HEK293 (cell line): ENCODE data around the gene PMFBP1.

Experiments used
- BCL11A ChIP-seq: fragments of 450-650 bp; formaldehyde crosslinking; IDR thresholded peaks from 2 replicates; pipeline ENCODE4 v1.5.1; 2016; ENCODE audit warnings: low read depth, missing biosample characterization, missing genetic modification characterization
- GFI1B ChIP-seq: fragments of 450-650 bp; formaldehyde crosslinking; IDR thresholded peaks from 2 replicates; pipeline ENCODE4 v1.5.1; 2016; ENCODE audit warnings: missing biosample characterization, missing genetic modification characterization
- HOXC10 ChIP-seq: sonication (generic); formaldehyde crosslinking; IDR thresholded peaks from 2 replicates; pipeline ENCODE4 v1.8.1; 2023; ENCODE audit warnings: mild to moderate bottlenecking, missing genetic modification reagents
- KLF7 ChIP-seq: fragments of 450-650 bp; formaldehyde crosslinking; IDR thresholded peaks from 2 replicates; pipeline ENCODE4 v1.5.1; 2016; ENCODE audit warnings: missing biosample characterization, missing genetic modification characterization, borderline replicate concordance
- KLF8 ChIP-seq: fragments of 450-650 bp; formaldehyde crosslinking; IDR thresholded peaks from 2 replicates; pipeline ENCODE4 v1.5.1; 2016; ENCODE audit warnings: missing biosample characterization, missing genetic modification characterization
- MEIS1 ChIP-seq: sonication (generic); formaldehyde crosslinking; IDR thresholded peaks from 2 replicates; pipeline ENCODE4 v1.8.1; 2022; ENCODE audit warnings: missing genetic modification reagents, mild to moderate bottlenecking, borderline replicate concordance
- MYNN ChIP-seq: fragments of 450-650 bp; formaldehyde crosslinking; IDR thresholded peaks from 2 replicates; pipeline ENCODE4 v1.5.1; 2016; ENCODE audit warnings: missing biosample characterization, missing genetic modification characterization, borderline replicate concordance
- REPIN1 ChIP-seq: fragments of 450-650 bp; formaldehyde crosslinking; IDR thresholded peaks from 2 replicates; pipeline ENCODE4 v1.5.1; 2017; ENCODE audit warnings: missing biosample characterization, missing genetic modification characterization, low read depth
- ZBTB17 ChIP-seq: fragments of 450-650 bp; formaldehyde crosslinking; IDR thresholded peaks from 2 replicates; pipeline ENCODE4 v1.5.1; 2016; ENCODE audit warnings: missing biosample characterization, missing genetic modification characterization
- ZBTB48 ChIP-seq: fragments of 450-650 bp; formaldehyde crosslinking; IDR thresholded peaks from 2 replicates; pipeline ENCODE4 v1.5.1; 2016; ENCODE audit warnings: missing biosample characterization, missing genetic modification characterization
- ZFP69B ChIP-seq: fragments of 450-650 bp; formaldehyde crosslinking; IDR thresholded peaks from 2 replicates; pipeline ENCODE4 v1.5.1; 2016; ENCODE audit warnings: missing biosample characterization, missing genetic modification characterization
- ZNF10 ChIP-seq: fragments of 450-650 bp; formaldehyde crosslinking; IDR thresholded peaks from 2 replicates; pipeline ENCODE4 v1.5.1; 2017; ENCODE audit warnings: missing biosample characterization, missing genetic modification characterization
- ZNF138 ChIP-seq: fragments of 450-650 bp; formaldehyde crosslinking; IDR thresholded peaks from 2 replicates; pipeline ENCODE4 v1.5.1; 2016; ENCODE audit warnings: missing biosample characterization, missing genetic modification characterization, borderline replicate concordance
- ZNF169 ChIP-seq: fragments of 450-650 bp; formaldehyde crosslinking; IDR thresholded peaks from 2 replicates; pipeline ENCODE4 v1.5.1; 2016; ENCODE audit warnings: missing biosample characterization, missing genetic modification characterization
- ZNF175 ChIP-seq: fragments of 450-650 bp; formaldehyde crosslinking; IDR thresholded peaks from 2 replicates; pipeline ENCODE4 v1.5.1; 2016; ENCODE audit warnings: missing biosample characterization, missing genetic modification characterization
- ZNF23 ChIP-seq: fragments of 450-650 bp; formaldehyde crosslinking; IDR thresholded peaks from 2 replicates; pipeline ENCODE4 v1.5.1; 2016; ENCODE audit warnings: missing biosample characterization, missing genetic modification characterization, borderline replicate concordance
- ZNF280C ChIP-seq: fragments of 450-650 bp; formaldehyde crosslinking; IDR thresholded peaks from 2 replicates; pipeline ENCODE4 v1.5.1; 2016; ENCODE audit warnings: missing biosample characterization, missing genetic modification characterization
- ZNF341 ChIP-seq: fragments of 450-650 bp; formaldehyde crosslinking; IDR thresholded peaks from 2 replicates; pipeline ENCODE4; 2016; ENCODE audit warnings: low read depth, missing biosample characterization, missing genetic modification characterization
- ZNF391 ChIP-seq: fragments of 450-650 bp; formaldehyde crosslinking; IDR thresholded peaks from 2 replicates; pipeline ENCODE4 v1.5.1; 2016; ENCODE audit warnings: low read depth, missing biosample characterization, missing genetic modification characterization, borderline replicate concordance
- ZNF423 ChIP-seq: fragments of 450-650 bp; formaldehyde crosslinking; IDR thresholded peaks from 2 replicates; pipeline ENCODE4 v1.5.1; 2016; ENCODE audit warnings: missing biosample characterization, missing genetic modification characterization
- ZNF473 ChIP-seq: fragments of 450-650 bp; formaldehyde crosslinking; IDR thresholded peaks from 2 replicates; pipeline ENCODE4 v1.5.1; 2017; ENCODE audit warnings: missing biosample characterization, missing genetic modification characterization
- ZNF513 ChIP-seq: fragments of 450-650 bp; IDR thresholded peaks from 2 replicates; pipeline ENCODE4 v1.5.1; 2018; ENCODE audit warnings: missing biosample characterization, missing genetic modification characterization
- ZNF521 ChIP-seq: fragments of 450-650 bp; formaldehyde crosslinking; IDR thresholded peaks from 2 replicates; pipeline ENCODE4 v1.5.1; 2017; ENCODE audit warnings: missing biosample characterization, mild to moderate bottlenecking, missing genetic modification characterization
- ZNF555 ChIP-seq: fragments of 450-650 bp; formaldehyde crosslinking; conservative IDR thresholded peaks from 2 replicates; pipeline ENCODE4 v1.5.1; 2017; ENCODE audit warnings: missing biosample characterization, mild to moderate bottlenecking, missing genetic modification characterization, inconsistent platforms
- ZNF580 ChIP-seq: fragments of 450-650 bp; formaldehyde crosslinking; IDR thresholded peaks from 2 replicates; pipeline ENCODE4 v1.5.1; 2016; ENCODE audit warnings: missing biosample characterization, missing genetic modification characterization
- ZNF629 ChIP-seq: fragments of 450-650 bp; formaldehyde crosslinking; IDR thresholded peaks from 2 replicates; pipeline ENCODE4 v1.5.1; 2017; ENCODE audit warnings: missing biosample characterization, missing genetic modification characterization
- ZNF670 ChIP-seq: fragments of 450-650 bp; formaldehyde crosslinking; IDR thresholded peaks from 2 replicates; pipeline ENCODE4 v1.5.1; 2016; ENCODE audit warnings: missing biosample characterization, missing genetic modification characterization, low read depth
- ZNF776 ChIP-seq: fragments of 450-650 bp; formaldehyde crosslinking; IDR thresholded peaks from 2 replicates; pipeline ENCODE4 v1.5.0; 2017; ENCODE audit warnings: missing biosample characterization, missing genetic modification characterization, borderline replicate concordance
- ZSCAN30 ChIP-seq: fragments of 450-650 bp; IDR thresholded peaks from 2 replicates; pipeline ENCODE4 v1.5.1; 2018; ENCODE audit warnings: missing biosample characterization, mild to moderate bottlenecking, missing genetic modification characterization, moderate library complexity
- TF ChIP-seq, protein P1 (sequence below): fragments of 450-650 bp; formaldehyde crosslinking; IDR thresholded peaks from 2 replicates; pipeline ENCODE4 v1.5.1; 2017; ENCODE audit warnings: missing biosample characterization, missing genetic modification characterization
- TF ChIP-seq, protein P2 (sequence below): fragments of 450-650 bp; formaldehyde crosslinking; IDR thresholded peaks from 2 replicates; pipeline ENCODE4 v1.5.1; 2016; ENCODE audit warnings: missing biosample characterization, missing genetic modification characterization
- TF ChIP-seq, protein P3 (sequence below): fragments of 450-650 bp; formaldehyde crosslinking; IDR thresholded peaks from 2 replicates; pipeline ENCODE4 v1.5.1; 2016; ENCODE audit warnings: missing biosample characterization, missing genetic modification characterization

Gene PMFBP1

GRCh38 chr16:72093448-72094265 is 78.3 kb downstream of the PMFBP1 start, which contains the start of the genes DHX38 and TXNL4B (continued):
- TF ChIP-seq ZNF175 (tag by site-specific recombination) (no peak), ZNF23 (no peak), ZNF776 (tag by site-specific recombination) (no peak), KLF8 (peak; percentile 72), ZNF341 (peak; percentile 99), ZBTB48 (tag by site-specific recombination) (peak; percentile 42; the same call in 1 of the 2 replicates), ZNF138 (tag by site-specific recombination) (no peak), KLF7 (peak; percentile 77; the same call in 1 of the 2 replicates), ZNF280C (tag by site-specific recombination) (no peak), HOXC10 (CRISPR knock-in tag) (no peak), ZNF521 (tag by site-specific recombination) (no peak), ZNF580 (tag by site-specific recombination) (peak; percentile 81; the same call in 1 of the 2 replicates), ZNF513 (no peak), ZNF670 (tag by site-specific recombination) (no peak), ZNF473 (tag by site-specific recombination) (no peak), ZNF629 (tag by site-specific recombination) (no peak), BCL11A (tag by site-specific recombination) (no peak), MYNN (tag by site-specific recombination) (no peak), ZBTB17 (tag by site-specific recombination) (peak; percentile 81), ZFP69B (tag by site-specific recombination) (no peak), ZSCAN30 (tag by site-specific recombination) (no peak), ZNF423 (no peak), ZNF391 (tag by site-specific recombination) (no peak), ZNF169 (tag by site-specific recombination) (no peak), REPIN1 (tag by site-specific recombination) (no peak), MEIS1 (no peak), ZNF10 (tag by site-specific recombination) (no peak), GFI1B (tag by site-specific recombination) (no peak), ZNF555 (no peak)
- TF ChIP-seq, protein P1, sequence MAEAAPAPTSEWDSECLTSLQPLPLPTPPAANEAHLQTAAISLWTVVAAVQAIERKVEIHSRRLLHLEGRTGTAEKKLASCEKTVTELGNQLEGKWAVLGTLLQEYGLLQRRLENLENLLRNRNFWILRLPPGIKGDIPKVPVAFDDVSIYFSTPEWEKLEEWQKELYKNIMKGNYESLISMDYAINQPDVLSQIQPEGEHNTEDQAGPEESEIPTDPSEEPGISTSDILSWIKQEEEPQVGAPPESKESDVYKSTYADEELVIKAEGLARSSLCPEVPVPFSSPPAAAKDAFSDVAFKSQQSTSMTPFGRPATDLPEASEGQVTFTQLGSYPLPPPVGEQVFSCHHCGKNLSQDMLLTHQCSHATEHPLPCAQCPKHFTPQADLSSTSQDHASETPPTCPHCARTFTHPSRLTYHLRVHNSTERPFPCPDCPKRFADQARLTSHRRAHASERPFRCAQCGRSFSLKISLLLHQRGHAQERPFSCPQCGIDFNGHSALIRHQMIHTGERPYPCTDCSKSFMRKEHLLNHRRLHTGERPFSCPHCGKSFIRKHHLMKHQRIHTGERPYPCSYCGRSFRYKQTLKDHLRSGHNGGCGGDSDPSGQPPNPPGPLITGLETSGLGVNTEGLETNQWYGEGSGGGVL (tag by site-specific recombination): no peak
- TF ChIP-seq, protein P2, sequence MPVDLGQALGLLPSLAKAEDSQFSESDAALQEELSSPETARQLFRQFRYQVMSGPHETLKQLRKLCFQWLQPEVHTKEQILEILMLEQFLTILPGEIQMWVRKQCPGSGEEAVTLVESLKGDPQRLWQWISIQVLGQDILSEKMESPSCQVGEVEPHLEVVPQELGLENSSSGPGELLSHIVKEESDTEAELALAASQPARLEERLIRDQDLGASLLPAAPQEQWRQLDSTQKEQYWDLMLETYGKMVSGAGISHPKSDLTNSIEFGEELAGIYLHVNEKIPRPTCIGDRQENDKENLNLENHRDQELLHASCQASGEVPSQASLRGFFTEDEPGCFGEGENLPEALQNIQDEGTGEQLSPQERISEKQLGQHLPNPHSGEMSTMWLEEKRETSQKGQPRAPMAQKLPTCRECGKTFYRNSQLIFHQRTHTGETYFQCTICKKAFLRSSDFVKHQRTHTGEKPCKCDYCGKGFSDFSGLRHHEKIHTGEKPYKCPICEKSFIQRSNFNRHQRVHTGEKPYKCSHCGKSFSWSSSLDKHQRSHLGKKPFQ (tag by site-specific recombination): no peak
- TF ChIP-seq, protein P3, sequence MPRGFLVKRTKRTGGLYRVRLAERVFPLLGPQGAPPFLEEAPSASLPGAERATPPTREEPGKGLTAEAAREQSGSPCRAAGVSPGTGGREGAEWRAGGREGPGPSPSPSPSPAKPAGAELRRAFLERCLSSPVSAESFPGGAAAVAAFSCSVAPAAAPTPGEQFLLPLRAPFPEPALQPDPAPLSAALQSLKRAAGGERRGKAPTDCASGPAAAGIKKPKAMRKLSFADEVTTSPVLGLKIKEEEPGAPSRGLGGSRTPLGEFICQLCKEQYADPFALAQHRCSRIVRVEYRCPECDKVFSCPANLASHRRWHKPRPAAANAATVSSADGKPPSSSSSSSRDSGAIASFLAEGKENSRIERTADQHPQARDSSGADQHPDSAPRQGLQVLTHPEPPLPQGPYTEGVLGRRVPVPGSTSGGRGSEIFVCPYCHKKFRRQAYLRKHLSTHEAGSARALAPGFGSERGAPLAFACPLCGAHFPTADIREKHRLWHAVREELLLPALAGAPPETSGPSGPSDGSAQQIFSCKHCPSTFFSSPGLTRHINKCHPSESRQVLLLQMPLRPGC: no peak
